ENCODE measurements around the gene REXO1.

The REXO1 gene

GRCh38 chr19:1861599-1862031 is 13.3 kb upstream of the REXO1 start:
- DNase-seq (ENCODE audit: low read depth) = peak; percentile 53

GRCh38 chr19:1860821-1861598 is 12.7 kb upstream of the REXO1 start:
- DNase-seq (ENCODE audit: low read depth) = no peak

- DNase-seq (ENCODE audit: low read depth) = peak; percentile 75
Observed at GRCh38 chr19:1860042-1860775, 11.9 kb upstream of the REXO1 start.

GRCh38 chr19:1859331-1859781 is 11.1 kb upstream of the REXO1 start:
- no peak for DNase-seq (ENCODE audit: low read depth)

GRCh38 chr19:1858412-1859081 is 10.3 kb upstream of the REXO1 start:
- no peak for DNase-seq (ENCODE audit: low read depth)

- no peak for DNase-seq (ENCODE audit: low read depth)
Observed at GRCh38 chr19:1857648-1858326, 9.5 kb upstream of the REXO1 start.

- peak; percentile 96 for DNase-seq (ENCODE audit: low read depth)
Observed at GRCh38 chr19:1856698-1857603, 8.7 kb upstream of the REXO1 start.

GRCh38 chr19:1856345-1856697 is 8.0 kb upstream of the REXO1 start:
- no peak for DNase-seq (ENCODE audit: low read depth)

GRCh38 chr19:1855828-1856255 is 7.6 kb upstream of the REXO1 start:
- peak; percentile 47 for DNase-seq (ENCODE audit: low read depth)

- DNase-seq (ENCODE audit: low read depth) = peak; percentile 91
Observed at GRCh38 chr19:1855040-1855827, 7.0 kb upstream of the REXO1 start.

DNA sequence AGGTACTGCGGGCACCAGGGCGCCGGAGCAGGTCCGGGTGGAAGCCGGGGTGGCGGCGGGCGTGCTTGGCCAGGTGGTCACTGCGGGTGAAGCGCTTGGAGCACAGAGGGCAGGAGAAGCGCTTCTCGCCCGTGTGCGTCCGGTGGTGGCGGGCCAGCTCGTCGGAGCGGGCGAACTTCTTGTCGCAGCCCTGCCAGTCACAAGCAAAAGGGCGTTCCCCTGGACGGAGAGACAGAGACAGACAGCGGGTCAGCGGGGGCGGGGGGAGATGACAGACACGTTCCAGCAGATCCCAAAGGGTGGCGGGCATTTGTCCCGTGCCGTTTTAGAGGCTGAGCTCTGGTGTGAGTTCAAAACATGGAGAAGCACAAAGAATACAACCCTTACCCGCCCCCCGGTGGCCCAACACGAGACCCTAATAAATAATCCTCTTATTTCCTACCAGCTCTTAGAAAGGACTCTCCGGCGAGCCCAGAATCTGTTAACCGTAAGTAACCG is 6.3 kb upstream of the REXO1 start:
- DNase-seq (ENCODE audit: low read depth) = no peak

GRCh38 chr19:1854039-1854541 is 5.8 kb upstream of the REXO1 start:
- DNase-seq (ENCODE audit: low read depth) = no peak

GRCh38 chr19:1853295-1854038 is 5.2 kb upstream of the REXO1 start:
- peak; percentile 82 for DNase-seq (ENCODE audit: low read depth)

- no peak for DNase-seq (ENCODE audit: low read depth)
Observed at GRCh38 chr19:1852581-1853128, 4.4 kb upstream of the REXO1 start.

- no peak for DNase-seq (ENCODE audit: low read depth)
Observed at GRCh38 chr19:1851654-1852580, 3.6 kb upstream of the REXO1 start.

DNA sequence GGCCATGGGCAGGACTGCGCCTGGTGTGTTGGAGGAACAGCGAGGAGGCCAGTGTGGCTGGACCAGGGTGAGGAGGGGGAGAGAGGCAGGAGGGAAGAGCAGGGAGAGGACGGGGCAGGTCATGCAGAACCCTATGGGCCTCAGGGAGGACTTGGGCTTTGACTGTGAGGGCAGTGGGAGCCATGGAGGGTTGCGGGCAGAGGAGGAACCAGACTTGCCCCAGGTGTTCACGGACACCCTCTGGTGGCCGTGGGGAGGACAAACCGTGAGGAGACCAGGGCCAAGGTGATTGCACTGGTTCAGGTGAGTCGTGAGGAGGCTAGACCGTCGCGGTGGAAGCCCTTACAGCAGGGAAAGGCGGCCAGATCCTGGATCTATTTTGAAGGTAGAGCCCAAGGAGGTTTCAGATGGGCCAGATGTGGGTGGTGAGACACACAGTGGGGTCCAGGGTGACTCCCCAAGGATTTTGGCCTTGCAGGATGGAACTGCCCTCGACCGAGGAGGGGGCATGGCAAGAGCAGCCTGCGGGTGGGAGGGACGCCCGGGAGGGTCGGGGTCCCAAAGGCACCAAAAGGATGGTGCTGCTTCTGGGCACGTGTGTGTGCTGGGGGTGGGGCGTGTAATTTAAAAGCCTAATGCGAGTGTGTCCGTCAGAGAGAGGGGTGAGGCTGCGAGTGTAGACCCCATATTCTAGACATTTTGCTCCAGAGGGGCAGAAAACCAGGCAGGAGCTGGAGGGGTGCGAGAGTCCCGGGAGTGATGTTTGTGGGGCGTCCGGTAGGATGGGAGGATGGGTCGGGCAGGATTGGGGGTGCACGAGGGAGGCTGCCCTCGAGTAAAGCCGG is 2.7 kb upstream of the REXO1 start:
- no peak for DNase-seq (ENCODE audit: low read depth)

DNA sequence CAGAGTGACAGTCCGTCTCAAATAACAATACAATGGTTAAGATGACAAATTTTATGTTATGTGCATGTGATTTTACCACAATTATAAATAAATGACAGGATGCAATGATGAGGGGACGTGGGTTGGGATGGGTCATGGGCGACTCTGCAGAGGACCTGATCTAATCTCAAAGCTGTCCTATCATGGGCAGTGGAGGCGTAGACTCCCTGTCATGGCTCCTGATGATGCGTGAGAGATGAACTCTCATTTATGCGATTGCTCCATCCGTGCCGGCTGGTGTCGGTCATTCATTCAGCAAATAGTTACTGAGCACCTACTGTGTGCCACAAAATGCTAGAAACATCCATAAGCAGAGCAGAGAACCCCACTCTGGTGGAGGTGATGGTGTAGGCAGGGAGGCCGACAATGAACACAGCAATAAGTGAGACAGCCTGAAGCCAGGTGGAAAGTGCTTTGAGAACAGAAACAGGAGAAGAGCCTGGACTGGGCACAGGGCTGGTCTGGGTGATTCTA is 1.7 kb upstream of the REXO1 start:
- DNase-seq (ENCODE audit: low read depth) = peak; percentile 30
